ENCODE measurements around the gene SRBD1.

DNA sequence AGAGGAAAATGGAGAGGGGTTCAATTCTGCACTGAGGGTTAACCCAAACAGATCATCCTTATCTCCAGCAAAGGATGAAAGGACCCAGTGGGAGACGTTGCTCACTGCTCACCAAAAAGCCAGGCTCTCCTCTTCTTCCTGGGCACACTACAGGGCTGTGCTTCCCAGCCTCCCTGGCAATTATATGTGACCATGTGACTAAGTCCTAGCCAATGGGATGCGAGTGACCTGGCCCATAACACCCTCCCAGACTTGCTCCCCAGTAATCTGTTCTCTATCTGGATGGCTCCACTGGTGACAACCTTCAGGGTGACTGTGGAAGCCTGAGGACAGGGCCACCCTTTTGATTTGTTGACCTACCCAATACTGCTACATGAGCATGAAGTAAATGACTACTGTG is 29.5 kb upstream of the SRBD1 start:
- TF ChIP-seq, protein P1, sequence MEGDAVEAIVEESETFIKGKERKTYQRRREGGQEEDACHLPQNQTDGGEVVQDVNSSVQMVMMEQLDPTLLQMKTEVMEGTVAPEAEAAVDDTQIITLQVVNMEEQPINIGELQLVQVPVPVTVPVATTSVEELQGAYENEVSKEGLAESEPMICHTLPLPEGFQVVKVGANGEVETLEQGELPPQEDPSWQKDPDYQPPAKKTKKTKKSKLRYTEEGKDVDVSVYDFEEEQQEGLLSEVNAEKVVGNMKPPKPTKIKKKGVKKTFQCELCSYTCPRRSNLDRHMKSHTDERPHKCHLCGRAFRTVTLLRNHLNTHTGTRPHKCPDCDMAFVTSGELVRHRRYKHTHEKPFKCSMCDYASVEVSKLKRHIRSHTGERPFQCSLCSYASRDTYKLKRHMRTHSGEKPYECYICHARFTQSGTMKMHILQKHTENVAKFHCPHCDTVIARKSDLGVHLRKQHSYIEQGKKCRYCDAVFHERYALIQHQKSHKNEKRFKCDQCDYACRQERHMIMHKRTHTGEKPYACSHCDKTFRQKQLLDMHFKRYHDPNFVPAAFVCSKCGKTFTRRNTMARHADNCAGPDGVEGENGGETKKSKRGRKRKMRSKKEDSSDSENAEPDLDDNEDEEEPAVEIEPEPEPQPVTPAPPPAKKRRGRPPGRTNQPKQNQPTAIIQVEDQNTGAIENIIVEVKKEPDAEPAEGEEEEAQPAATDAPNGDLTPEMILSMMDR (IDR thresholded peaks at IDR 0.05) = no peak
- TF ChIP-seq HOXA7 (CRISPR knock-in tag; IDR thresholded peaks at IDR 0.05) (no peak), EP300 (IDR thresholded peaks at IDR 0.05) (no peak), PHF8 (IDR thresholded peaks at IDR 0.05; ENCODE audit: borderline replicate concordance, low read depth) (no peak), HDAC2 (IDR thresholded peaks at IDR 0.05) (no peak), KDM5A (IDR thresholded peaks at IDR 0.05) (no peak), NPAS2 (CRISPR knock-in tag; IDR thresholded peaks at IDR 0.05; ENCODE audit: borderline replicate concordance) (no peak), RCOR1 (IDR thresholded peaks at IDR 0.05; ENCODE audit: low read depth, low read length) (no peak), MAFK (IDR thresholded peaks at IDR 0.05; ENCODE audit: partially characterized antibody) (no peak), POLR2A (IDR thresholded peaks at IDR 0.05; ENCODE audit: low read length) (no peak), CBX2 (IDR thresholded peaks at IDR 0.05; ENCODE audit: borderline replicate concordance, low read depth) (no peak), MYC (IDR thresholded peaks at IDR 0.05; ENCODE audit: borderline replicate concordance, low read length) (no peak), JUN (IDR thresholded peaks at IDR 0.05) (no peak)
- TF ChIP-seq, protein P2, sequence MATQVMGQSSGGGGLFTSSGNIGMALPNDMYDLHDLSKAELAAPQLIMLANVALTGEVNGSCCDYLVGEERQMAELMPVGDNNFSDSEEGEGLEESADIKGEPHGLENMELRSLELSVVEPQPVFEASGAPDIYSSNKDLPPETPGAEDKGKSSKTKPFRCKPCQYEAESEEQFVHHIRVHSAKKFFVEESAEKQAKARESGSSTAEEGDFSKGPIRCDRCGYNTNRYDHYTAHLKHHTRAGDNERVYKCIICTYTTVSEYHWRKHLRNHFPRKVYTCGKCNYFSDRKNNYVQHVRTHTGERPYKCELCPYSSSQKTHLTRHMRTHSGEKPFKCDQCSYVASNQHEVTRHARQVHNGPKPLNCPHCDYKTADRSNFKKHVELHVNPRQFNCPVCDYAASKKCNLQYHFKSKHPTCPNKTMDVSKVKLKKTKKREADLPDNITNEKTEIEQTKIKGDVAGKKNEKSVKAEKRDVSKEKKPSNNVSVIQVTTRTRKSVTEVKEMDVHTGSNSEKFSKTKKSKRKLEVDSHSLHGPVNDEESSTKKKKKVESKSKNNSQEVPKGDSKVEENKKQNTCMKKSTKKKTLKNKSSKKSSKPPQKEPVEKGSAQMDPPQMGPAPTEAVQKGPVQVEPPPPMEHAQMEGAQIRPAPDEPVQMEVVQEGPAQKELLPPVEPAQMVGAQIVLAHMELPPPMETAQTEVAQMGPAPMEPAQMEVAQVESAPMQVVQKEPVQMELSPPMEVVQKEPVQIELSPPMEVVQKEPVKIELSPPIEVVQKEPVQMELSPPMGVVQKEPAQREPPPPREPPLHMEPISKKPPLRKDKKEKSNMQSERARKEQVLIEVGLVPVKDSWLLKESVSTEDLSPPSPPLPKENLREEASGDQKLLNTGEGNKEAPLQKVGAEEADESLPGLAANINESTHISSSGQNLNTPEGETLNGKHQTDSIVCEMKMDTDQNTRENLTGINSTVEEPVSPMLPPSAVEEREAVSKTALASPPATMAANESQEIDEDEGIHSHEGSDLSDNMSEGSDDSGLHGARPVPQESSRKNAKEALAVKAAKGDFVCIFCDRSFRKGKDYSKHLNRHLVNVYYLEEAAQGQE (IDR thresholded peaks at IDR 0.05) = no peak
